PC-9 (cell line): ENCODE results near the gene IGLL5. TPM values are rescaled to one million over a fixed set of nuclear protein-coding genes. Genes with fewer than 3 reads are reported as not detected.

ENCODE experiments used
- BruUV-seq: library from RNA; stranded (reverse); fragments of 400-500 nt; replicated peaks from 2 replicates; lab custom pipeline; 2021; lab: Mats Ljungman, UMichigan
- CTCF ChIA-PET: fragments of 300-600 bp; sonication (Branson Sonifier 250); formaldehyde crosslinking; loops from one replicate; lab custom pipeline; 2022; ENCODE audit warnings: antibody characterized with exemption; lab: Charles Lee
- POLR2A ChIA-PET: fragments of 300-600 bp; sonication (Branson Sonifier 250); formaldehyde crosslinking; loops from one replicate; lab custom pipeline; 2022; ENCODE audit warnings: antibody characterized with exemption; ENCODE audit not compliant: unreplicated experiment; lab: Charles Lee
- DNase-seq, 2 experiments: peaks; one replicate each; pipeline versions ENCODE4 v3.0.0 to v3.0.0-alpha.2; 2015 to 2022; ENCODE audit warnings: mixed read lengths in 1 of 2
- H2AFZ ChIP-seq: fragments of 200-600 bp; sonication (generic); 2 replicates; pipeline ENCODE4 v1.8.1; 2017; ENCODE audit warnings: antibody characterized with exemption
- H3F3A ChIP-seq: fragments of 200-600 bp; sonication (generic); 2 replicates; pipeline ENCODE4 v1.8.1; 2017; ENCODE audit warnings: antibody characterized with exemption, mild to moderate bottlenecking, low read depth; ENCODE audit not compliant: insufficient read depth
- H3K27ac ChIP-seq: fragments of 200-600 bp; sonication (generic); 2 replicates; pipeline ENCODE4 v1.6.1; 2016; ENCODE audit warnings: mixed run types
- H3K27me3 ChIP-seq: fragments of 200-600 bp; sonication (generic); 2 replicates; pipeline ENCODE4 v1.6.1; 2016; ENCODE audit warnings: low read depth, mixed run types; ENCODE audit not compliant: insufficient read depth
- H3K36me3 ChIP-seq: fragments of 200-600 bp; sonication (generic); 2 replicates; pipeline ENCODE4 v1.6.1; 2016; ENCODE audit warnings: low read depth, mixed run types
- H3K4me1 ChIP-seq: fragments of 200-600 bp; sonication (generic); replicated peaks from 2 replicates; pipeline ENCODE4 v1.6.1; 2016; ENCODE audit warnings: mixed run types; ENCODE audit not compliant: insufficient read depth
- H3K4me2 ChIP-seq: fragments of 200-600 bp; sonication (generic); 2 replicates; pipeline ENCODE4 v1.6.1; 2017; ENCODE audit warnings: mixed run types
- H3K4me3 ChIP-seq: fragments of 200-600 bp; sonication (generic); 2 replicates; pipeline ENCODE4 v1.6.1; 2016; ENCODE audit warnings: mixed run types
- H3K79me2 ChIP-seq: fragments of 200-600 bp; sonication (generic); 2 replicates; pipeline ENCODE4 v1.6.1; 2017; ENCODE audit warnings: low read depth, mixed run types
- H3K9me2 ChIP-seq: fragments of 200-600 bp; sonication (generic); 2 replicates; pipeline ENCODE4 v1.8.1; 2017; ENCODE audit warnings: mild to moderate bottlenecking; ENCODE audit not compliant: insufficient read depth
- H3K9me3 ChIP-seq: fragments of 200-600 bp; sonication (generic); 2 replicates; pipeline ENCODE4 v1.8.1; 2016; ENCODE audit warnings: low read depth; ENCODE audit not compliant: insufficient read depth
- H4K20me1 ChIP-seq: fragments of 200-600 bp; sonication (generic); 2 replicates; pipeline ENCODE4 v1.8.1; 2017; ENCODE audit not compliant: insufficient read depth
- CTCF ChIP-seq: fragments of 200-600 bp; sonication (generic); conservative IDR thresholded peaks from 2 replicates; pipeline ENCODE4 v1.6.1; 2017; ENCODE audit warnings: mixed run types, antibody characterized with exemption, mild to moderate bottlenecking, moderate library complexity
- EZH2 ChIP-seq: fragments of 200-600 bp; sonication (generic); IDR thresholded peaks from 2 replicates; pipeline ENCODE4 v1.8.0; 2017; ENCODE audit warnings: antibody characterized with exemption, low read depth
- intact Hi-C: fragments of 100-400 bp; cut with micrococcal nuclease; formaldehyde crosslinking; loops from one replicate; pipeline ENCODE4 v1.10.0; 2022; ENCODE audit not compliant: unreplicated experiment
- total RNA-seq: library from RNA; stranded (reverse); gene quantifications from 2 replicates; pipeline ENCODE4 v1.2.3, GENCODE V29; 2021

IGLL5 gene
- total RNA-seq, 1 experiment from 2014 or later = not detected

DNA sequence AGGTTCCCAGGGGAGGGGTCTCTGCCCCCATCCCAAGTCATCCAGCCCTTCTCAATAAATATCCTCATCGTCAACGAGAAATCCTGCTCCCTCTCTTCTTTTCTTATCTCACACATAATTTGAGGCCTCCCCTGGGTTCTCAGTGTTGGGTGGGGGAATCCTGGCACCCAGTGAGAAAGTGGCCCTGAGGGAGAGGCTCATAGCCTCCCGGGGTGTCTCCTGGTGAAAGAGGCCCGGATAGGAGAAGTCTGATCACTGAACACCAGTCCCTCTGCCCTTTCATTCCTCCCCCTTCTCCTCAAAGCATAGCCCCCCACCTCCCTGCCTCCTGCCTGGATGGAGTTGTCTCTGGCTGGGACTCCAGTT is 35.3 kb downstream of the IGLL5 start:
- CTCF ChIA-PET = no interaction called here
- H3K4me3 ChIP-seq = no peak overlapping the region
- H3K36me3 ChIP-seq = no peaks in the 10 kb centered on the region
- H3K4me2 ChIP-seq = no peak overlapping the region
- TF ChIP-seq EZH2 (no peak), CTCF (no peak)
- H4K20me1 ChIP-seq = no peaks in the 10 kb centered on the region; the same call in 1 of the 2 replicates
- intact Hi-C loops = no loop called here
- no peak overlapping the region for H3K27ac ChIP-seq
- no peaks in the 10 kb centered on the region for H3K79me2 ChIP-seq
- no peaks in the 10 kb centered on the region for H3K4me1 ChIP-seq
- no peaks in the 10 kb centered on the region for H3K9me3 ChIP-seq
- BruUV-seq = no TSS peak
- H2AFZ ChIP-seq = no peak overlapping the region
- H3K9me2 ChIP-seq = no peaks in the 10 kb centered on the region
- POLR2A ChIA-PET = no interaction called here
- DNase-seq = no peak
- H3K27me3 ChIP-seq = peaks cover 76% of the 10 kb centered on the region
- no peaks in the 10 kb centered on the region for H3F3A ChIP-seq

DNA sequence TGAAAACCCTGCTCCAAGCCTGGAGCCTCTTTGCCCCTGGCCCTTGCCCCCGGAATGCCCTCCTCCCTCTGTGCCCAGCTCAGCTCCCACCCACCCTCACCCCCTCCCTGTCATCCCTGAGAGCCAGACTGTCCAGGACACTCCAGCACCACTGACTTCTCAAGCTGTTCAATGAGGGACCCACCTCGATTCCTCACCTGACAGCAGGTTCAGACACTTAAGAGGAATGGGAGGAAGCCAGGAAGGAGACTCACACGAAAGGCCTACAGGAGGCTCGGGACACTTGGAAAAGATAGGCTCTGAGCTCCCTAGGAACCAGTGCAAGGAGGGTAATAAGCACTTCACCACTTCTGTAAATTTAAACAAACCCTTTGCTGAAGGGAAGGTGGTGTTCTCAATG is 35.8 kb downstream of the IGLL5 start:
- Histone ChIP-seq H2AFZ (no peak overlapping the region), H3K27ac (no peak overlapping the region), H3F3A (no peaks in the 10 kb centered on the region), H3K9me3 (no peaks in the 10 kb centered on the region), H3K4me1 (no peaks in the 10 kb centered on the region), H4K20me1 (no peaks in the 10 kb centered on the region; the same call in 1 of the 2 replicates), H3K4me2 (no peak overlapping the region), H3K27me3 (peaks cover 74% of the 10 kb centered on the region), H3K79me2 (no peaks in the 10 kb centered on the region), H3K4me3 (no peak overlapping the region), H3K9me2 (no peaks in the 10 kb centered on the region), H3K36me3 (no peaks in the 10 kb centered on the region)
- DNase-seq = no peak
- ChIA-PET POLR2A (no interaction called here), CTCF (no interaction called here)
- intact Hi-C loops = no loop called here
- no peak for TF ChIP-seq CTCF
- no peak for TF ChIP-seq EZH2
- BruUV-seq = no TSS peak

DNA sequence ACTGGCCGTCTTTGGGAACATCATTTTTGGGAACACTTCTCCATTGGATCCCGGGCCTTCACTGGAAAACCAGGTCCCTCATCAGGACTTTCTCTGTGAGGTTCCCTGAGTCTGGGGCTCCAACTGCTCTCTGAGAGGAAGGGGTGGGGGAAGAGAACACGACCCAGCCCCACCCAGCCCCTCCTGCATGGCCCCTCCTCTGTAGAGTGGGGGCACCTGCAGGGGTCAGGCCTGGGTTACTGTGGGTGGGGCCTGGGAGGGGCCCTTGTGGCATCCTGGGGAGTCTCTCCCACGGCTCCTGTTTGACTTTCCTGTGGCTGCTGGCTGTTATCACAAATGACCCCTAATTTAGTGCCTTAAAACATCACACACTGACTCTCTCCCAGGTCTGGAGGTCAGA is 36.3 kb downstream of the IGLL5 start:
- peaks cover 68% of the 10 kb centered on the region for H3K27me3 ChIP-seq
- H3F3A ChIP-seq = no peaks in the 10 kb centered on the region
- no TSS peak for BruUV-seq
- H3K27ac ChIP-seq = no peak overlapping the region
- H3K4me2 ChIP-seq = no peak overlapping the region
- no peak for TF ChIP-seq CTCF
- TF ChIP-seq EZH2 = no peak
- no peaks in the 10 kb centered on the region for H3K4me1 ChIP-seq
- no peaks in the 10 kb centered on the region for H3K9me3 ChIP-seq
- CTCF ChIA-PET = no interaction called here
- intact Hi-C loops = no loop called here
- no peaks in the 10 kb centered on the region for H3K9me2 ChIP-seq
- POLR2A ChIA-PET = no interaction called here
- H2AFZ ChIP-seq = no peak overlapping the region
- no peak overlapping the region for H3K4me3 ChIP-seq
- no peaks in the 10 kb centered on the region; the same call in 1 of the 2 replicates for H4K20me1 ChIP-seq
- H3K36me3 ChIP-seq = no peaks in the 10 kb centered on the region
- H3K79me2 ChIP-seq = no peaks in the 10 kb centered on the region
- DNase-seq = no peak
